Measurements from ENCODE around the gene DOK5. TPM values are rescaled to one million over a fixed set of nuclear protein-coding genes. Genes with fewer than 3 reads are reported as not detected.
"Not testable (repeated sequence)": the region's sequence is repeated elsewhere in the genome, so short reads cannot be mapped to it uniquely, and the experiment has no call there.

Gene DOK5
- 10 to 100 TPM in 2 of 4 donors, 1 to 10 TPM in 2; 9.4 to 34.3 (median 11.7) TPM for polyA plus RNA-seq (ENCODE audit: insufficient read length in 4 of 4)

DNA sequence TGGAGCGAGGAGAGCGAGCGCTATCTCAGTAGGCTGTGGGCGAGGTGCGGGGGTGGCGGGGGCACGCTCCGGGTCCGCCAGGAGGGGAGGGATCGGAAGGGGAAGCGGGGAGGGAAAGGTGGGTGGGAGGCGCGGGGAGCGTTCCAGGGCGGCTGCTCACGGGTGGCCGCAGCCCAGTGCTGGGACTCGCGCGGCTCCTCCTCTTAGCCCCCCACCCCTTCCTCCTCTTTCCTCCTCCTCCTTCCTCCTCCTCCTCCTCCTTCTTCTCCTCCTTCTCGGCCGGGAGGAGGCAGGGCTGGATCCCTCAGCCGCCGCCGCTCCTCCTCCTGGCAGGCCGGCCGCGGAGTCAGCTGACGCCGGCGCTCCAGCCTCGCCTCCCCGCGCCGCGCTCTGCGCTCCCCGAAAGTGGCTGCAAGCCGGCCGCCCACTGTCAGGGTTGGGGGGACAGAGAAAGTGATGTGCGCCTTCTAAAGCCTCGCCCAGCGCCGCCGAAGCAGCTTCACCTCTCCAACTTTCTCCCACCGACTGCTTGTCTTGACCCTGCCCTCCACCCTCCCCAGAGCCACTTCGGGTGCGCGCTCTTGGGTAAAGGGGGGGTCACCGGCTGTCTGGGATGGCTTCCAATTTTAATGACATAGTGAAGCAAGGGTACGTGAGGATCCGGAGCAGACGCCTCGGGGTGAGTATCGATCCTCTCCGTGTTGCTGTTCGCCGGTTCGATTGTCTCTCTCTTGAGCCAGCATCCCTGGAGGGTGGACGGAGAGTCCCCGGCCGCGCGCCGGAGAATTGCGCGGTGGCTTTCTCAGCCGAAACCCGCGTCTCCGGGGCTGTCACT, at the start of gene DOK5:
DOK5 (plus strand) TSS at position 260 of the 835 bp plus-strand sequence; CDS start at position 614, 354 bp downstream.
- DNase-seq (ENCODE audit: low read depth in 4 of 4, low spot score in 3 of 4): peak; percentile 50 to 60 (median 54)

DNA sequence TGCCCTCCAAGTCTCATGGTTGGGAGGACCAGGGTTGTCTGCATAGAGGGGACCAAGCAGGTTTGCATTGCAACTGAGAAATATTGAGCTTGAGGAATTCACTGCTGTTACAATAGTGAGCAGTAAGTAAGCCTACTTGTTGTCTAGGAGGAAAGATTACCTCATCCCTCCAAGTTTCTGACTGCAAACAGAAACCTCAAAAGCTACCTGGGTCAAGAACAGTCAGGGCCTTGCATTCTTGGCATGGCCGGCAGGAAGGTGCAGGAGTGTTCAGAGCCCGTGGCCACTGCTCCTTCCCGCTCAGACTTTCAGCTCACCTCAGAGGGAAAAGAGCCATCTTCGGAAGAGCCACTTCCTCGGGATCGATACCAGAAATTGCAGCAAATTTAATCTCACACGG, 46.0 kb upstream of the DOK5 start:
- DNase-seq (ENCODE audit: low read depth in 4 of 4, low spot score in 3 of 4): no peak

- no peak for DNase-seq (ENCODE audit: low read depth in 4 of 4, low spot score in 3 of 4)
Measured at GRCh38 chr20:54431156-54431944, 44.0 kb upstream of the DOK5 start.

- no peak for DNase-seq (ENCODE audit: low read depth in 4 of 4, low spot score in 3 of 4)
Measured at GRCh38 chr20:54432966-54433365, 42.4 kb upstream of the DOK5 start.

DNA sequence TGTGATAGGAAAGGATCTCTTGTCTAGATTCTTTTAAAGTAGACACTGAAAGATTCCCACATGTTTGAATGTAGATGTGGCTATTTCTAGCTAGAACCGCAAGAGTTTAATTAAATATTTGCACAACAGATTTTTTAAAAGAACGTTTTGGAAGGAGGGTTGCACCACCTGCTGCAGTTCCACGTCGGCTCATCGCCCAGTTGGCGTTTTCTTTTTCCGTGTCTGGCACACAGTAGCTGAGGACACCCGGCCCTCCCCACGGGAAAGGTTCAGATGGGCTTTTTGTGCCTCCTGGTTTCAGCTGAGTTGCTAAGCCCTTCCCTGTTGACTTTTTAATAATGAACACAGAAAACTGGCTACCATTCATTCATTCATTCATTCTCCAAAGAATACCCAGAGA, 41.8 kb upstream of the DOK5 start:
- no peak for DNase-seq (ENCODE audit: low read depth in 4 of 4, low spot score in 3 of 4)

DNA sequence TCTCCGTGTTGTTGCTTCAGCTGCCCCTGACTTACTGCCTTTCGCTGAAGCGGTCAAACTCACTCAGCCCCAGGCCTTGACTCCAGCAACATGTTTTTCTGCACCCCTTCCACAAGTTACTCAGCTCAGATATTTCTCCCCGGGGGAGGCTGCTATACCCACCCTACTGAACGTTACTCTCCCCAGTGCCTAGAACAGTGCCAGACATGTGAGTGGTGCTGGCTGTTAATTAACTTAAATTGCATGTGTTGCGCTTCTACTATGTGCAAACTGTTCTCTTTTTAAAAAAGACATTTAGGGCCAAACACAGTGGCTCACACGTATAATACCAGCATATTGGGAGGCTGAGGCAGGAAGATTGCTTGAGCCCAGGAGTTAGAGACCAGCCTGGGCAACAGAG, 41.2 kb upstream of the DOK5 start:
- DNase-seq (ENCODE audit: low read depth in 4 of 4, low spot score in 3 of 4): no peak

- DNase-seq (ENCODE audit: low read depth in 4 of 4, low spot score in 3 of 4): no peak
Measured at GRCh38 chr20:54435015-54435414, 40.4 kb upstream of the DOK5 start.

DNA sequence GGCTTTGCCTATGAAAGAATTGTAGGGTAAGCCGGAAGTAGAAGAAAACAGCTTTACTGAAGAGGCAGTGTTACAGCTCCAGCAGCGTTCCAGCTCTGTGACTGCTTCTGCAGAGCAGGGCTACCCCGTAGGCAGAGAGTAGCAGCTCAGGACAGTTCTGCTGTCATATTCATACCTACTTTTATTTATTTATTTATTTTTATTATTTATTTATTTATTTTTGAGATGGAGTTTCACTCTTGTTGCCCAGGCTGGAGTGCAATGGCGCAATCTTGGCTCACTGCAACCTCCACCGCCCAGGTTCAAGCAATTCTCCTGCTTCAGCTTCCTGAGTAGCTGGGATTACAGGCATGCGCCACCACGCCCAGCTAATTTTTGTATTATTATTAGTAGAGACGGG, 39.0 kb upstream of the DOK5 start:
- DNase-seq (ENCODE audit: low read depth in 4 of 4, low spot score in 3 of 4): not testable (repeated sequence)

GRCh38 chr20:54438166-54438565, 37.2 kb upstream of the DOK5 start:
- DNase-seq (ENCODE audit: low read depth in 4 of 4, low spot score in 3 of 4): no peak

GRCh38 chr20:54450207-54450606, 25.2 kb upstream of the DOK5 start:
- no peak for DNase-seq (ENCODE audit: low read depth in 4 of 4, low spot score in 3 of 4)

DNA sequence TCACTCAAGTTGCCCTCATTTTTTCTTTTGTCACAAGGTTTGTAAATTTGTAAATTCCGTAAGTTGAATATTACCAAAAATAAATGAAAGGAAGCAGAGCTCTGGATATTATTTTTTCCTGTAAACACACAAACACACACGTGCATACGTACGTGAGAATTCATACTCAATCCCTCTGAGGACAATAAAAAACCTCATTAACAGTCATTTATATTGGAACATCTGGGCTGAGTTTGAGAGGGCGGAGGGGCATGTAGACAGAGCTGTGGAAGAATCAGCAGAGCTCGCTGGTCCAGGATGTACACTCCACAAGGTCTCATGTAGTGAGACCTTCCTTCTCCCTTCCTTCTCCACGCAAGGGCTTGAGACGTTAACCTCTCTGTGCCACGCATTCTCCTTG, 24.2 kb upstream of the DOK5 start:
- DNase-seq (ENCODE audit: low read depth in 4 of 4, low spot score in 3 of 4): no peak

GRCh38 chr20:54452277-54452676, 23.1 kb upstream of the DOK5 start:
- no peak for DNase-seq (ENCODE audit: low read depth in 4 of 4, low spot score in 3 of 4)

DNA sequence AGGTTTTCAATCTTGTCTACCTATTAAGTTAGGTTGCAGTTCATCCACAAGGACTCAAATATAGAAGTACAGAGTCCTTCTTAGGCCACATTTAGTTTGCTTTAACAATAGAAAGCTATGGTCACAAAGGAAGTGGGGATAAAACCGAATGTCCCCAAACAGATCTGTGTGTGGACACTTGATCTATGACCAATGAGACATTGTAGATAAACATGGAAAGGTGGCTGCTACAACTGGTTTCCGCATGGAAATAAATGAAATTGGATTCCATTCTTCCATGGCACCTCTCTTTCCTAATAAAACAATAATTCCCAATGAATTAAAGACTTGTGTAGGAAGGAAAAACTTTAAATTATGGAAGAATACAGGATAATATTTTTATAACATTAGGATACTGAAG, 20.4 kb upstream of the DOK5 start:
- no peak for DNase-seq (ENCODE audit: low read depth in 4 of 4, low spot score in 3 of 4)

GRCh38 chr20:54456423-54456822, 19.0 kb upstream of the DOK5 start:
- no peak for DNase-seq (ENCODE audit: low read depth in 4 of 4, low spot score in 3 of 4)

DNA sequence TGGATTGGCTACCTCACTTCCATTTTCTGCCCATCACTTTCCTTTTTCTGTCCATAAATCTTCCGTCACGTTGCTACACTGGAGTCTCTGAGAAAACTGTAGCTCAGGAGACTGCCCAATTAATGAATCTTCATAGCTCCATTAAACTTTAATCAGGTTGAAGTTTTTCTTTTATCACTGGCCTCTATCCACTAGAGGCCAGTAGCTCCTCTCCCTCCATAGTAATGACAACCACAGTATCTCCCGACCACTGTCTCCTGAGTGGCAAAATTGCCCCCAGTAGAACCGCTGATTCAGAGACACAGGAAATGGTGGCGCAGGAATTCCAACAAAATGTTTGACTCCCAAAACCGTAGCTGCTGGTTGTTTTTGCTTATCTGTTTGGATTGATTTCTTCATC, 18.4 kb upstream of the DOK5 start:
- no peak for DNase-seq (ENCODE audit: low read depth in 4 of 4, low spot score in 3 of 4)

- no peak for DNase-seq (ENCODE audit: low read depth in 4 of 4, low spot score in 3 of 4)
Measured at GRCh38 chr20:54458219-54458618, 17.2 kb upstream of the DOK5 start.

- no peak for DNase-seq (ENCODE audit: low read depth in 4 of 4, low spot score in 3 of 4)
Measured at GRCh38 chr20:54459279-54459678, 16.1 kb upstream of the DOK5 start.

GRCh38 chr20:54464003-54464402, 11.4 kb upstream of the DOK5 start:
- no peak for DNase-seq (ENCODE audit: low read depth in 4 of 4, low spot score in 3 of 4)

GRCh38 chr20:54466127-54466526, 9.3 kb upstream of the DOK5 start:
- DNase-seq (ENCODE audit: low read depth in 4 of 4, low spot score in 3 of 4): no peak

DNA sequence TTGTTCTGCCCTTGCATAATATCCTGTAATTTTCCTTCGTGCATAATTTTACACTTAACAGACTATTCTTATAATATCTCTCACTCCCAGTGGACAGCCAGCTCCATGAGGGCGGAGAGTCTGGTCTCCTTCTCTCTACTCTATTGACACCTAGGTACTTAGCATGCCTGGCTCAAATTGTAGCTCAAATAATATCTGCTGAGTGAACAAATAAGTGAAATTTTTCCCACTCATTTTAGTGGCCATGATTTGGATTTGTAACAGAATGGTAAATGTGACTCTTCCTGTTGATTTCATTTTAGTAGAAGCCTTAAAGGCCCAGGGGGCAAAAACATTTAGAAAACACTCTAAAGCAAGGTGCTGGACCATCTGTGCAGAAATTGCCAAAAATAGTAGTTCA, 7.8 kb upstream of the DOK5 start:
- no peak for DNase-seq (ENCODE audit: low read depth in 4 of 4, low spot score in 3 of 4)

DNA sequence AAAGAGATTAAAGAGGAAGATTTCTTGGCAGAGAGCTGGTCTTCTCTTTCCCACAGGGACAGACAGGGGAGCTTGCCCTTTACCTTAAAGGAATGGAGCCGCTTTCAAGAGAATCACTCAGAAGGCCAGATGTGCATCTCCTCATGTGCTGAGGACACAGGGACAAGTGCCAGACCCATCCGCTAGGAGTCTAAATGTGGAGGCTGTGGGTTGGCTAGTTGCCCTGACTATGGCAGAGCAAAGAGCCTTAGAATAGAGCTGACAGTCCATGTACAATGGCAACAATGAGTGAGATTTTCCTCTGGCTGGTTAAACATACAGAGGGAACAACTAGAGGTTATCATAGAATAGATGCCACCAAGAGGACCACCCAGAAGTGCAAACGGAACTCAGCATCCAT, 7.3 kb upstream of the DOK5 start:
- DNase-seq (ENCODE audit: low read depth in 4 of 4, low spot score in 3 of 4): no peak

GRCh38 chr20:54469293-54469692, 6.1 kb upstream of the DOK5 start:
- no peak for DNase-seq (ENCODE audit: low read depth in 4 of 4, low spot score in 3 of 4)
